ENCODE measurements around the gene LNPEP.

- TF ChIP-seq CTCF (IDR thresholded peaks at IDR 0.05; ENCODE audit: insufficient read depth, low read depth, low read length) (no peak), EZH2 (IDR thresholded peaks at IDR 0.05; ENCODE audit: insufficient read depth, low read length) (no peak)
Measured at GRCh38 chr5:97010606-97011005, 74.7 kb downstream of the LNPEP start.

Measured in astrocyte (in vitro differentiated cells and primary cell).